GM19467 (cell line): ENCODE measurements around the gene ARHGEF11.
"Not testable (repeated sequence)": the region's sequence is repeated elsewhere in the genome, so short reads cannot be mapped to it uniquely, and the experiment has no call there.

Experiments
- ATAC-seq: cut with Tn5 transposase; IDR thresholded peaks from one replicate; pipeline ENCODE4 v1.9.1; 2021; ENCODE audit warnings: mild to moderate bottlenecking, moderate library complexity; ENCODE audit not compliant: unreplicated experiment

Gene ARHGEF11

DNA sequence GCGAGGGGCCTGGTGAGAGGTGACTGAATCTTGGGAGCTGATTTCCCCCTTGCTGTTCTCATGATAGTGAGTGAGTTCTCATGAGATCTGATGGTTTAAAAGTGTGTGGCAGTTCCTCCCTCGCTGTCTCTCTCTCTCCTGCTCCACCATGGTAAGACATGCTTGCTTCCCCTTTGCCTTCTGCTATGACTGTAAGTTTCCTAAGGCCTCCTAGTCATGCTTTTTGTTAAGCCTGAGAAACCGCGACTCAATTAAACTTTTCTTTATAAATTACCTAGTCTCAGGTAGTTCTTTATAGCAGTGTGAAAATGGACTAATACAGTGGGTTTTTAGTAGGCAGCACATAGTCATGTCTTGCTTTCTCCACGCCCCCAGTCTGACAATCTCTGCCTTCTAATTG, 10.2 kb upstream of the ARHGEF11 start:
- not testable (repeated sequence) for ATAC-seq

GRCh38 chr1:157050836-157051235, 5.3 kb upstream of the ARHGEF11 start:
- no peak for ATAC-seq

GRCh38 chr1:157047062-157047410, 1.5 kb upstream of the ARHGEF11 start:
- ATAC-seq, result no peak

- no peak for ATAC-seq
Measured at GRCh38 chr1:157044326-157044725, 1.2 kb downstream of the ARHGEF11 start.

GRCh38 chr1:157043685-157044084, 1.9 kb downstream of the ARHGEF11 start:
- no peak for ATAC-seq

- ATAC-seq, result no peak
Measured at GRCh38 chr1:157042846-157043245, 2.7 kb downstream of the ARHGEF11 start.

DNA sequence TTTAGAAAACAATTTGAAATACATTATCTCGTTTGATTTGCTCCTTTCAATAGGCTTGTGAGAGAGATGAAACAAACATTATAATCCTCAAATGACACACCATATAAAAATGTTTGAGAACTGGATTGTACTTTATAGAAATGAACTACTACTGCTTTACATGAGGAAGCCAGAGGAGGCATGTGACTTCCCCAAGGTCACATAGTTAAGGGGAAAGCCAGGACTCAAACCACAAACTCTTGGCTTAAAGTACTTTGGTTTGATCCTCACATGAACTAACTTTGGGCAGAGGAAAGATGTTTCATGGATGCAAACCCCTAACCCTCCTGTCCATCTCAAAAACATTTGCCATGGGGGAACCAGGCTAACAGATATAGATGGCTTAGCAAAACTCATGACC, 4.7 kb downstream of the ARHGEF11 start:
- ATAC-seq, result no peak

DNA sequence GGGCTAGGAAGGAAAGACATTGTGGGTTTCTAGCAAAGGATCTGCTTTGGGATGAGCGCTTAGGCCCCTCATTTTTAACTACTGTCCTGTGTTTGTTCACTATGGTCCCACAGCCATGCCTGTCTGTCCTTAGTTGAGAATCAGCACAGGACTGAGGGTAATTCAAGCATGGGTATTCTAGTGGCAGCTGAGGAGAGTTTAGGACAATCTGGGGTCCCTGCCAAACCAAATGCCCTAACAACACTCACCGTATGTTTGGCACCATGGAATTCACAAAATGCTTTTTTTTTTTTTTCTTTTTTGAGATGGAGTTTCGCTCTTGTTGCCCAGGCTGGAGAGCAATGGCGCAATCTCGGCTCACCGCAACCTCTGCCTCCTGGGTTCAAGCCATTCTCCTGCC, 10.4 kb downstream of the ARHGEF11 start:
- no peak for ATAC-seq

GRCh38 chr1:157034137-157034800, 11.3 kb downstream of the ARHGEF11 start:
- ATAC-seq, result no peak

DNA sequence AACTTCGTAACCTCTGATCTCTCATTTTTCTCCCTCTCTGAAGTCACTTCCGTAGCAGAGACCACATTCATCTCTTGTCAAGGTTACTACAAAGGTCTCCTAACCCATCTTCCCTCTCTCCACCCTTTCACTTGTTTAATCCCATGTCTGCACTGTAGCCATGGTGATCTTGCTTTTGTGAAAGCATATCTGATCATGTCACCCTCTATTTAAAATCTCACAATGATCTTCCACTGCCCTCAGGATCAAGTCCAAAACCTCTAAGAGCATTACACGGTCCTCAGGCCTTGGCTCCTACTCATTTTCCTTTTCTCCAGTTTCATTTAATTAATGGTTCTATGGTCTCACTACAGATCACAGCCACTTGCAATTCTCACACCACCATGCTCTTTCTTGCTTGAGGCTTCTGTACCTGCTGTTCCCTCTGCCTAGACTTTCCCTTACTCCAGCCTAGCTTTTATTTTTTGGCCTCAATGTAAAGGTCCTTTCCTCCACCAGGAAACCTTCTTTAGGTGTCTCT, 12.1 kb downstream of the ARHGEF11 start:
- no peak for ATAC-seq

DNA sequence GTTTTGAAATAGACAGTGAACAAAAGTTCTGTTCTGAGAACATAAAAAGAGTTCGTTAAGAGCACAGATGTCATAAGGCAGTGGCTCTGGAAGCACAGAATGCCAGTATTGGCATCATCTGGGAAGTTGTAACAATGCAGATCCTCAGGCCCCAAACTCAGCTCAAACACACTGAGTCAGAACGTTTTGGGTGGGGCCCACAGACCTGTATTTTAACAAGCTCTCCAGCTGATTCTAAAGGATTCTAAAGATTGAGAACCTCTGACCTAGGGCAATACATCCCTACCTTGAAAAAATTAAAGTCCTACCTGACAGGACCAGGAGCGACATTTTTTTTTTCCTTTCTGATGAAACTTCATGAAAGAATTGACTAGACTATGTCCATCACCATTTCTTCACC, 13.2 kb downstream of the ARHGEF11 start:
- no peak for ATAC-seq

DNA sequence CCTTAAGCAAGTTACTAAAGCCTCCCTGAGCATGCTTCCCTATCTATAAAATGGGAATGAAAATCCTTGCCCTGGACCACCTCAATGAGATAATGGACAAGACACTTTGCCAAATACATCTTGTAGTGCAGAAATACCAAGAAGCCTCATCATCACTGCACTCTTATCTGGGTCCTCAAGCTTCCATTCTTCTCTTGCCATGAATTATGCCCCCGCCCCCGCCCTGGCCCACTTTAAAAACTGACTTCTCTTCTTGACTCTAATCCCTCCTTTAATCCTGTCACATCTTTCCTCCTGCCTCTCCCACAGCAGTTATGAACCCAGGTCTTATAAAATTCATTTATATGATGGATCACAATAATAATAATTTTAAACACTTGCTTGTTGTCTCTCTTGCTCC, 14.8 kb downstream of the ARHGEF11 start:
- no peak for ATAC-seq

DNA sequence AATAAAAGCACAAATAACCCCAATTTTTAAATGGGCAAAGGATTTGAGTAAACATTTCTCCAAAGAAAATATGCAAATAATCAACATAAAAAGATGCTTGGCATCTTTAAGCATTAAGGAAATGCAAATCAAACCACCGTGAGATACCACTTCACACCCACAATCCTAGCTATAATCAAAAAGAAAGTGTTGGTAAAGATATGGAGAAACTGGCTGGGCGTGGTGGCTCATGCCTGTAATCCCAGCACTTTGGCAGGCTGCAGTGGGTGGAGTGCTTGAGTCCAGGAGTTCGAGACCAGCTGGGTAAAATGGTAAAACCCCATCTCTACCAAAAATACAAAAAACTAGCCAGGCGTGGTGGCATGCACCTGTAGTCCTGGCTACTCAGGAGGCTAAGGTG, 16.9 kb downstream of the ARHGEF11 start:
- ATAC-seq, result no peak

DNA sequence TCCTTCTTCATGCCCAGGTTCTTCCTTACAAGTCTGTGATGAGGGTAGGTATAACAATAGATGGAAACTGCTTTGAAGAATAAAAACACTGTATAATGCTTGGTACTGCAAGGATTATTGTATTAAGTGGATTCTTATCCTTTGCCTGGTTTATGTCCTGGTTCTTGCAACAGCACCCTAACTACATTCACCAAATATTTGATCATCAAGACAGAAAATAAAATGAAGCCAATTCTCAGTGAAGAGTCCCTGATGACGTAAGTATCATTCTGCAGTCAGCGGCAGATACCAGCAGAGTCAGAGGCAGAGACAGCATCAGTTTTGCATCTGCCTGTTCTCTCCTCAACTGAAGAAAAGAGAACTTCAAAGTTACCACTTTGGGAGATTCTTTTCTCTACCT, 19.7 kb downstream of the ARHGEF11 start:
- no peak for ATAC-seq

DNA sequence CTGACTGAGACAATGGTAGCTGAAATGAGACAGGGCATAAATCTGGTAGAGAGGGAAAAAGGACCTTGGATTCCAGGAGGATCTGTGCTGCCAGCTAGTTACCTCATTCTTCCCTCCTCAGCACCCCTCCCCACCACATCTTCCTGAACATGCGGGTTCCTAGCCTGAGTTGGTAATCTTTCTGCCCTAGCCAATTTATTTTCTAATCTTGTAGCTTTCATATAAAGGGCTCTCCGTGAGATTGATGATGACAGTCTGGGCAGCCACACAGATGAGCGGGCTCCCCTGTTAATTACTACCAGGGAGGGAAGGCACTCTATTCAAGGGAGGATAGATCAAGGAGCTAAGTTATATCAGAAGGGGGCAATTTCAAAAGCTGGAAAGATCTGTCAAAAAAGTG, 20.2 kb downstream of the ARHGEF11 start:
- ATAC-seq, result no peak

DNA sequence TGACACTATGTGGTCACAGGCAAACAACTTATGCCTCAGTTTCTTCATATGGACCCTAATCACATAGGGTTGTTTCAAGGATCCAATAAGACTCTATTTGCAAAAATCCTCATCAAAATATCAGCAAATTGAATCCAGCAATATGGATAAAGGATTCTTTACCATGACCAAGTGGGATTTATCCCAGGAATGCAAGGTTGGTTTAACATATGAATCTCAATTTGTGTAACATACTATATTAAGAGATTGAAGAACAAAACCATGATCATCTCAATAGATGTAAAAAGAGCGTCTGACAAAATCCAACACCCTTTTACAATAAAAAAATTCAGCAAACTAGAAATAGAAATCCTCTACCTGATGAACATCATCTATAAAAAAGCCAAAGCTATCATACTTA, 23.9 kb downstream of the ARHGEF11 start:
- ATAC-seq, result no peak

GRCh38 chr1:157019457-157019856, 26.1 kb downstream of the ARHGEF11 start:
- no peak for ATAC-seq

- no peak for ATAC-seq
Measured at GRCh38 chr1:157011845-157012244, 33.7 kb downstream of the ARHGEF11 start.

DNA sequence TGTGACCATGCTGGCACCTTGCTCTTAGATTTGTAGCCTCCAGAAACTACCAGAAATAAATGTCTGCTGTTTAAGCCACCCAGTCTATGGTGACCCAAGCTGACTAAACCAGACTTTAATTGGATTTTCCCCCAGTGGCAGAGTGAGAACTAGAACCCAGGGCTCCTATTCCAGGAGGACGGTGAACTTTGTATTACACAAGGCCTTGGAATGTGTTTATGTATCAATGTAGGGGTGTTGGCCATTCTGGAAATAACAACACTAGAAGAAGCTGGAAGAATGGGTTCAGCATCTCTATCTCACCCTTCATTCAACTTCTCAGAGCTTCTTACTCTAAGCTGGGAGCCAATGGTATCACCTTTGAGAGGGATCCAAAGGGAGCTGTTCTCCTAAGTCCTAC, 37.0 kb downstream of the ARHGEF11 start:
- ATAC-seq, result no peak

GRCh38 chr1:157007306-157007705, 38.2 kb downstream of the ARHGEF11 start:
- ATAC-seq, result no peak

GRCh38 chr1:157006676-157007075, 38.9 kb downstream of the ARHGEF11 start:
- no peak for ATAC-seq

- no peak for ATAC-seq
Measured at GRCh38 chr1:157005965-157006364, 39.6 kb downstream of the ARHGEF11 start.

GRCh38 chr1:157004806-157005205, 40.7 kb downstream of the ARHGEF11 start:
- no peak for ATAC-seq
